Left cardiac atrium (tissue), 4 donors: ENCODE measurements around the gene FREM2. TPM values are rescaled to one million over a fixed set of nuclear protein-coding genes. Genes with fewer than 3 reads are reported as not detected.

Experiments
- ATAC-seq, 2 donors: fragments of 200-7000 bp; cut with Tn5 transposase; one replicate each; pipeline ENCODE4 v1.9.1; 2020; ENCODE audit warnings: mild to moderate bottlenecking in 2 of 2, moderate library complexity in 2 of 2
- DNase-seq: peaks from one replicate; pipeline ENCODE4 v3.0.0-alpha.2; 2020
- intact Hi-C, 2 donors: fragments of 100-400 bp; cut with DNase I; formaldehyde crosslinking; loops; one replicate each; pipeline versions ENCODE4 v1.14.1 to v1.15.1; 2022 to 2023
- total RNA-seq, 2 donors: library from RNA; stranded (reverse); fragmentation: NEBNext Ultra II Directional; extraction: Animal tissue kit (Norgen Biotek cat#: 25700); gene quantifications; one replicate each; pipeline ENCODE4 v1.2.1, GENCODE V29; 2021
- donor health status: DM: no; HTN: yes; CAD: no.
- donor health status: DM: no; HTN: yes; CAD: no; lungs with severe emphysema.
- donor health status: DM: yes; HTN: yes; CAD: no.
- donor health status: Dilated cardiomyopathy.

Gene FREM2
- total RNA-seq, 2 donors from 2014 or later: 0.03 TPM; not detected in 1

GRCh38 chr13:38868399-38868798 lies 181.5 kb downstream of the FREM2 start:
- DNase-seq (no peak), ATAC-seq (no peak)
- intact Hi-C loops: no loop called here

- intact Hi-C loops: no loop called here
- DNase-seq (no peak), ATAC-seq (no peak)
These were observed 182.0 kb downstream of the FREM2 start for GRCh38 chr13:38868870-38869269.

GRCh38 chr13:38871275-38871674 lies 184.4 kb downstream of the FREM2 start:
- DNase-seq (no peak), ATAC-seq (no peak)
- intact Hi-C loops: no loop called here

- intact Hi-C loops: no loop called here
- ATAC-seq (no peak), DNase-seq (peak; percentile 23)
These were observed 185.8 kb downstream of the FREM2 start for GRCh38 chr13:38872693-38873092.

- ATAC-seq (no peak), DNase-seq (no peak)
- intact Hi-C loops: no loop called here
These were observed 188.5 kb downstream of the FREM2 start for GRCh38 chr13:38875186-38875875.

GRCh38 chr13:38879278-38879677 lies 192.4 kb downstream of the FREM2 start:
- ATAC-seq: no peak

GRCh38 chr13:38879786-38880185 lies 192.9 kb downstream of the FREM2 start:
- ATAC-seq (no peak), DNase-seq (no peak)
- intact Hi-C loops: no loop called here

More at GRCh38 chr13:38879278-38879677, 192.4 kb downstream of the FREM2 start:
- intact Hi-C loops: no loop called here
- DNase-seq: no peak

- intact Hi-C loops: no loop called here
- ATAC-seq (no peak), DNase-seq (no peak)
These were observed 193.5 kb downstream of the FREM2 start for GRCh38 chr13:38880397-38880796.

GRCh38 chr13:38883783-38884182 lies 196.9 kb downstream of the FREM2 start:
- DNase-seq (no peak), ATAC-seq (peak in 1 of 2 donors; percentile 38)
- intact Hi-C loops: no loop called here

- ATAC-seq (no peak), DNase-seq (no peak)
- intact Hi-C loops: no loop called here
These were observed 201.4 kb downstream of the FREM2 start for GRCh38 chr13:38888309-38888708.

- DNase-seq (no peak), ATAC-seq (no peak)
- intact Hi-C loops: no loop called here
These were observed 208.2 kb downstream of the FREM2 start for GRCh38 chr13:38895075-38895474.

GRCh38 chr13:38897521-38897920 lies 210.6 kb downstream of the FREM2 start:
- no peak for ATAC-seq
- DNase-seq: no peak
- intact Hi-C loops: no loop called here

GRCh38 chr13:38898481-38898880 lies 211.6 kb downstream of the FREM2 start:
- no peak for ATAC-seq
- DNase-seq: no peak
- intact Hi-C loops: no loop called here

- intact Hi-C loops: no loop called here
- DNase-seq (no peak), ATAC-seq (no peak)
These were observed 212.7 kb downstream of the FREM2 start for GRCh38 chr13:38899571-38899970.

- intact Hi-C loops: no loop called here
- no peak for DNase-seq
- no peak for ATAC-seq
These were observed 213.3 kb downstream of the FREM2 start for GRCh38 chr13:38900188-38900587.

GRCh38 chr13:38902551-38902950 lies 215.7 kb downstream of the FREM2 start:
- ATAC-seq: no peak
- no peak for DNase-seq
- intact Hi-C loops: no loop called here

GRCh38 chr13:38905081-38905480 lies 218.2 kb downstream of the FREM2 start:
- ATAC-seq (no peak), DNase-seq (no peak)
- intact Hi-C loops: no loop called here

- DNase-seq (no peak), ATAC-seq (no peak)
- intact Hi-C loops: no loop called here
These were observed 219.0 kb downstream of the FREM2 start for GRCh38 chr13:38905861-38906260.

- no peak for ATAC-seq
- intact Hi-C loops: no loop called here
- no peak for DNase-seq
These were observed 221.7 kb downstream of the FREM2 start for GRCh38 chr13:38908574-38908973.

- DNase-seq (no peak), ATAC-seq (no peak)
- intact Hi-C loops: no loop called here
These were observed 227.2 kb downstream of the FREM2 start for GRCh38 chr13:38914070-38914469.

- ATAC-seq: no peak
- intact Hi-C loops: no loop called here
These were observed 234.2 kb downstream of the FREM2 start for GRCh38 chr13:38921081-38921480.

GRCh38 chr13:38922170-38922569 lies 235.3 kb downstream of the FREM2 start:
- no peak for DNase-seq
- no peak for ATAC-seq
- intact Hi-C loops: no loop called here

More at GRCh38 chr13:38921081-38921480, 234.2 kb downstream of the FREM2 start:
- no peak for DNase-seq
